PC-3 (cell line): ENCODE results near the gene TSC22D3.

ENCODE experiments used
- CTCF ChIP-seq: fragments of 300-600 bp; sonication (generic); conservative IDR thresholded peaks from 2 replicates; pipeline ENCODE4 v1.5.1; 2017; ENCODE audit warnings: antibody characterized with exemption, low read depth, mild to moderate bottlenecking, low read length
- EZH2 ChIP-seq: fragments of 300-600 bp; sonication (generic); IDR thresholded peaks from one replicate; pipeline ENCODE4 v1.6.1; 2017; ENCODE audit warnings: antibody characterized with exemption, mild to moderate bottlenecking, low read length; ENCODE audit not compliant: unreplicated experiment
- EZH2phosphoT487 ChIP-seq: fragments of 300-600 bp; sonication (generic); IDR thresholded peaks from 2 replicates; pipeline ENCODE4 v1.6.1; 2018; ENCODE audit warnings: mild to moderate bottlenecking, antibody characterized with exemption, low read length, borderline replicate concordance

- TF ChIP-seq CTCF (no peak), EZH2phosphoT487 (no peak), EZH2 (no peak)
Measured at GRCh38 chrX:107683931-107684330, 91.7 kb downstream of the TSC22D3 start.
